DND-41 (cell line): ENCODE data around the gene BTBD16.

Experiments
- EZH2 ChIP-seq: IDR thresholded peaks from 3 replicates; pipeline ENCODE4 v1.6.1; 2012; ENCODE audit warnings: borderline replicate concordance, low read depth, mild to moderate bottlenecking, moderate library complexity, low read length, inconsistent platforms; ENCODE audit not compliant: severe bottlenecking
- TF ChIP-seq, protein P1 (sequence below): IDR thresholded peaks from 2 replicates; pipeline ENCODE4 v1.5.1; 2012; ENCODE audit warnings: borderline replicate concordance, low read length, moderate library complexity, mild to moderate bottlenecking; ENCODE audit not compliant: poor library complexity, severe bottlenecking; ENCODE audit errors: extremely low read depth

DNA sequence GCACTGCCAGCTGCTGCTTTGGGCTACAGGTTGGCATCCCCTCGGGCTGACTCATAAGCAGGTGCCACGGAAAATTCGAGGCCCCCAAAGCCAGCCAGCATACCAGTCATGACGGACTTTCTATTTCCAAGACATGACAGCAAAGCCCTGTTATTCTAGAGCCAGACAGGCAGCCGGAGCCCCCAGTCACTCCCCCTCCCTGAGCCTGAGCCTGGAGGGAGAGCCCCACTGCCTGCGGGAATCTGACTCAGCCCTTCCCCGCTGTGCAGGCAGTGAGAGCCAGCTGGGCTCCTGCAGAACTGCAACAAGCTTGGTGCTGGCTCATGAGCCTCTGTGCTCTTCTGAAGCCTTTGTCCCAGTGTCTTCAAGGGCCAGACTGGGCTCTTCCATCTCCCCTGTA, 15.8 kb downstream of the BTBD16 start:
- TF ChIP-seq, protein P1, sequence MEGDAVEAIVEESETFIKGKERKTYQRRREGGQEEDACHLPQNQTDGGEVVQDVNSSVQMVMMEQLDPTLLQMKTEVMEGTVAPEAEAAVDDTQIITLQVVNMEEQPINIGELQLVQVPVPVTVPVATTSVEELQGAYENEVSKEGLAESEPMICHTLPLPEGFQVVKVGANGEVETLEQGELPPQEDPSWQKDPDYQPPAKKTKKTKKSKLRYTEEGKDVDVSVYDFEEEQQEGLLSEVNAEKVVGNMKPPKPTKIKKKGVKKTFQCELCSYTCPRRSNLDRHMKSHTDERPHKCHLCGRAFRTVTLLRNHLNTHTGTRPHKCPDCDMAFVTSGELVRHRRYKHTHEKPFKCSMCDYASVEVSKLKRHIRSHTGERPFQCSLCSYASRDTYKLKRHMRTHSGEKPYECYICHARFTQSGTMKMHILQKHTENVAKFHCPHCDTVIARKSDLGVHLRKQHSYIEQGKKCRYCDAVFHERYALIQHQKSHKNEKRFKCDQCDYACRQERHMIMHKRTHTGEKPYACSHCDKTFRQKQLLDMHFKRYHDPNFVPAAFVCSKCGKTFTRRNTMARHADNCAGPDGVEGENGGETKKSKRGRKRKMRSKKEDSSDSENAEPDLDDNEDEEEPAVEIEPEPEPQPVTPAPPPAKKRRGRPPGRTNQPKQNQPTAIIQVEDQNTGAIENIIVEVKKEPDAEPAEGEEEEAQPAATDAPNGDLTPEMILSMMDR: no peak
- TF ChIP-seq EZH2: no peak
